HG02571 (cell line): ENCODE data around the gene CTSA.
"Not testable (repeated sequence)": the region's sequence is repeated elsewhere in the genome, so short reads cannot be mapped to it uniquely, and the experiment has no call there.

ENCODE experiments used
- ATAC-seq: cut with Tn5 transposase; IDR thresholded peaks from one replicate; pipeline ENCODE4 v1.9.1; 2021; ENCODE audit warnings: mild to moderate bottlenecking, moderate library complexity; ENCODE audit not compliant: unreplicated experiment

The CTSA gene

GRCh38 chr20:45911486-45912343 is 20.6 kb downstream of the CTSA start, which contains the start of gene PLTP:
TSS of gene PLTP (minus strand) at chr20:45912155. CDS start at chr20:45911452, 703 bp downstream.
- no peak for ATAC-seq

GRCh38 chr20:45912344-45912682 is 21.2 kb downstream of the CTSA start:
- no peak for ATAC-seq

DNA sequence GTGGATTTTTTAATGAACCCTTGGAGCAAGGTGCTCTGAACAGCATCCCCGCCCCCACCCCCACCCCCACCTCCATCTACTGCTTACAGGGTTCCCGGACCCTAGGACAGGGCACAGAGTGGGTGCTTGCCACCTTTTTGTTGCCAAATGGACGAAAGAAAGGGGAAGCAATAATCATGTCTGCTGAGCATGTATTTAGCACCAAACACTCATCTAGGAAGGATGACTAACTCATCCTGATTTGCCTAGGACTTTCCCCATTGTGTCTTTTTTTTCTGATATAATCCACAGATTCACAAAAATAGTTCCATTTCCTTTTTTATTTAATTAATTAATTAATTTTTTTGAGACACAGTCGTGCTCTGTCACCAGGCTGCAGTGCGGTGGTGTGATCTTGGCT is 22.0 kb downstream of the CTSA start:
- ATAC-seq: no peak

GRCh38 chr20:45917790-45918141 is 26.6 kb downstream of the CTSA start:
- no peak for ATAC-seq

- ATAC-seq: no peak
Measured at GRCh38 chr20:45918182-45918737, 27.1 kb downstream of the CTSA start.

GRCh38 chr20:45918779-45919537 is 27.8 kb downstream of the CTSA start:
- ATAC-seq: no peak

GRCh38 chr20:45919542-45920399 is 28.6 kb downstream of the CTSA start:
- ATAC-seq: no peak

DNA sequence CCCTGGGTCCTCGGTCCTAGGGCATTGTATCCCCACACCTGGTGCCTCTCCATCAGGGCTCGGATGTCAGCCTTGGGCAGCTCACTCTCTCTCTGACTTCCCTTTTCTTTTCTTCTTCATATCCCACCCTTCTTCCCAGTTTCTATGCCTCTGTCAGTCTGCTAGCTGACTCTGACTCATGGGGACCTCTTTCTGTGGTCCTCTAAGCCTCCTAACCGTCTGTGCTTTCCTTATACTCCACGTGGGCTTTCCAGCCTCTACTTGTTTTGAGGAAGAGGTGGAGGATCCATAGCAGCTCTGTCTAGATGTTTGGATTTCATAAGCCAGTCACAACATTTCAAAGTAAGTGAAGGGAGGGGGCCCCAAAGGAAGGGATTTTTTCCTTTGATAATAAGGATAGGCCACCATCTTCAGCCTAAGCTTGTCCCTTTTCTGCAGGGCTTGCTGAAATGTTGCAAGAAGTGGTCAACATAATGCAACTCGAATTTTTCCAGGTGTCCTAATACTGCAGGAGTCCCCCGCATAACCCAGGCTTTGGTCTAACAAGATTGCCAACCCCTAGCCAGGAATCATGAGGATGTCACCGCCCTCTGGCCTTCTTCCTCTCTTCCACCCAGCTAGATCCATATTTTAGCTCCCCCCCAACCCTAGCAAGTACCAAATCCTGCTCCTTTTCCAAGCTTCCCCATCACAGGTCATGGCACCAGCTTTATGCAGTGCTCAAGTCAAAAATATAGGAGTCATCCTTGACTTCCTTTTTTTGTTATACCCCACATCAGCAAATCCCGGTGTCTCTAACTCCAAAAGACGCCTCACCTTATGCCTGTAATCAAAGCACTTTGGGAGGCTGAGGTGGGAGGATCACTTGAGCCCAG is 29.6 kb downstream of the CTSA start:
- no peak for ATAC-seq

DNA sequence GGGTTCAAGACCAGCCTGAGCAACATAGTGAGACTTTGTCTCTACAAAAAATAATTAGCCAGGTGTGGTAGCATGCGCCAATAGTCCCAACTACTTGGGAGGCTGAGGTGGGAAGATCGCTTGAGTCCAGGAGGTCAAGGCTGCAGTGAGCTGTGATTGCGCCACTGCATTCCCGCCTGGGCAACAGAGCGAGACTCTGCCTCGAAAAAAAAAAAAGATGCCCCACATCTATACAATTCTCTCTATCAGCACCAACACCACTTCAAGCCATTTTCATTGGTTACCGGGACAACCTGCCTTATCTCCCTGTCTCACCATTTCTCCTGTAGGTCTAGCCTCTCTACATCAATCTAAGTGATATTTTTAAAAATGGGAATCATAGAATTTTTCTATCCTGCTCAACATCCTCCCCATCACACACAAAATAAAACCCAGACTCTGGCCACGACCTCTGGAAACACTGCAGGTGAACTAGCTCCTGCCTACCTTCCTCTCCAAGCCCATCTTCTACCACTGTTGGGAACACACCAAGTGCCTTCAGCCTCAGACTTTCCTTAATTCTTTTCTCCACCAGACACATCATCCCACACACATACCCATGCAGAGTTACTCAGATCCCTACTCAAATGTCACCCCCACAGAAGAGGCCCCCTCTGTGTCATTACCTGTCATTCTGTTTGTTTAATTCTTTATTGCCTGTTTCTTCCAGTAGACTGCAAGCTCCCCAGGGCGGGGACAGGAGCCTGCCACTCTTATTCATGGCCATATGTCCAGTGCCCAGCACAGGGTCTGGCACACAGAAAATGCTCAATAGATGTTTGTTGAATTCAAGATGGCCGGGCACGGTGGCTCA is 30.4 kb downstream of the CTSA start:
- no peak for ATAC-seq

DNA sequence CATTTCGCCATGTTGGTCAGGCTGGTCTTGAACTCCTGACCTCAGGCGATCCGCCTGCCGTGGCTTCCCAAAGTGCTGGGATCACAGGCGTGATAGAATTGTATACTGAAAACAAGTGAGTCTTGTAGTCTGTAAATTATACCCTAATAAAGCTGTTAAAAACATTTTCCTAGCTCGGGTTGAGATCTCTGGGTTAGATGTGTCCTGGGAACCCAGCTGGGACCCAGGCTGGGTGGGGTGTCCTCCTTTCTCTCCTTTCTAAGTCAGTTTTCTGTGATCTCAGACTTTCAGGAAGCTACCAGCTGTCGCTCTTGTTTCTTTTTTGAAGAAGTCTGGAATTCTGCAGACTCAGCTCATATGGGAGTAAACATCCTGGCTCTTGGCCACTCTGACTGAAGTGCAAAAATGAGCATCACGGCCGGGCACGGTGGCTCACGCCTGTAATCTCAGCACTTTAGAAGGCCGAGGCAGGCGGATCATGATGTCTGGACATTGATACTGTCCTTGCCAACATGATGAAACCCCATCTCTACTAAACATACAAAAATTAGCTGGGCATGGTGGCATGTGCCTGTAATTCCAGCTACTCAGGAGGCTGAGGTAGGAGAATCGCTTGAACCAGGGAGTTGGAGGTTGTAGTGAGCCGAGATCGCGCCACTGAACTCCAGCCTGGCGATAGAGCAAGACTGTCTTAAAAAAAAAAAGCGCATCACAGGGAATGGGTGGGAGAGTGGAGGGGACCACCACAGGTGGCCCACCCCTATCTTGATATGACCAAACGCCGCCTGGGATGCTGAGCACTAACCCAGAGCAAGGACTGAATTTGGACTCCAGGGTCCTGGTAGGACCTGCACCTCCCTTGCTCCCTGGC is 33.5 kb downstream of the CTSA start:
- no peak for ATAC-seq

GRCh38 chr20:45925821-45926506 is 34.8 kb downstream of the CTSA start:
- no peak for ATAC-seq

GRCh38 chr20:45926731-45927070 is 35.6 kb downstream of the CTSA start:
- no peak for ATAC-seq

- ATAC-seq: no peak
Measured at GRCh38 chr20:45927071-45927878, 36.1 kb downstream of the CTSA start.

DNA sequence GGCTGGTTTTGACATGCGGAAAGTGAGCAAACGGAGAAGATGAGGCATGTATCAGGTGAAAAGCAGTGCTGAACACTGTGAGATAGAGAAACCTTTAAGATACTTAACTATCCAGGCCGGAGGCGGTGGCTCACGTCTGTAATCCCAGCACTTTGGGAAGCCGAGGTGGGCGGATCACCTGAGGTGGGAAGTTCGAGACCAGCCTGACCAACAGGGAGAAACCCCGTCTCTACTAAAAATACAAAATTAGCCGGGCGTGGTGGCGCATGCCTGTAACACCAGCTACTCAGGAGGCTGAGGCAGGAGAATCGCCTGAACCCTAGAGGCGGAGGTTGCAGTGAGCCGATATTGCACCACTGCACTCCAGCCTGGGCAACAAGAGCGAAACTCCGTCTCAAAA is 40.5 kb downstream of the CTSA start:
- not testable (repeated sequence) for ATAC-seq

DNA sequence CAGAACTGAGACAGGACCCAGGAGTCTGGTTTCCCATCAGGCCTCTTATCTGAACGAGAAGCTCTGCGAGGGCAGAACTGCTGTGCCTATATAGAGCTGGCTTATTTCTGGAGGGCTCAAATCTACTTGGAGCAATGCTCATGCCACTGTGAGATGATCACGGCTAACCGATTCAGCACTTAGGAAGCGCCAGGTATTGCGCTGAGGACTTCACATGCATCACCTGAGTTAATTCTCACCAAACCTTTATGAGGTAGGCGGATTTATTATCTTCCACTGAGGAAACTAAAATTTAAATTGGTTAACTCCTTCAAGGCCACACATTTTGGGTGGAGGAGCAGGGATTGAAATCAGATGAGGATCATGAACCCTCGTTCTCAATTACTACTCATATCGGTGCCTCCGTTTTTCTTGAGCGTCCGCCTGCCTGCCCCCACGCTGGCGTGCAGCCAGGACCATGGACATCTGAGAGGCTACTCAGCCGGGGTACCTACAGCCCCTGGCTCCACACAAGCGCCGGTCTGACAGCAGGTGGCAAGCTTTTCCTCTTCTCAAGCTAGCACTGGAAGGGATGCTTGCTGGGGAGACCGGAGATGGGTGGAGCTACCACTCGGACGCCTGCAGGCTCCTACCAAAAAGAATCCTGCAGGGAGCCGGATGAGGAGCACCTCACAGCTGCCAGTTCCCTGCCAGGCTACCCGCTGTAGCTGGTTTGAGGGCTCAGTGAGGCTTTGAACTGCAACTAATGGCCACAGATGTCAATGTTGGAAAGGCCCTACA is 42.3 kb downstream of the CTSA start:
- no peak for ATAC-seq

DNA sequence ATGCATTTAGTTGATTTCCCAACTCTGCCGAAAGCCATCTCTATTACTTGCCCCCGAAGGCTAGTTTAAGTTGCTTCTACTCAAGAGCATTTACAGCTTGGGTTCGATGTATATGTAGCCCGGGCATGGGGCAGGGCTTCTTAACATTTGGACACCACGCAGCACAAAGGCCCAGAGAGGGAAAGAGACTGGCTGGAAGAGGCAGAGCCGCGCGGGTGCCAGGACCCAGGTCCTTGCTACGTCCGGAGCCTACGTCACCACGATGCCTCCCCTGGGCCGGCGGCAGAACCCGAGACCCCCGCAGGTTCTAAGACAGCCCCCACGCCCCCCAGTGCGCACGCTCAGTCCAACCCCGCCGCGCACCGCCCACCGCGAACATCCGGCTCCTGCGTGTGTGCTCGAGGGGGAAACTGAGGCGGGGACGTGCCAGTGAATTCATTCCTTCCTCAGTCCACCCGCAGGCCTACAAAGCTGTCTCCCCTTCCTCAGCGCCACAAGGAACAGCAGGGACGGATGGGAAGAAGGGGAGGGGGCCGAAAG is 43.0 kb downstream of the CTSA start:
- ATAC-seq: peak; percentile 24
